A549 (cell line): ENCODE results near the gene NPAS2. TPM values are rescaled to one million over a fixed set of nuclear protein-coding genes. Genes with fewer than 3 reads are reported as not detected.

ENCODE experiments used
- ATAC-seq, 2 experiments: fragments of 200-7000 bp in 1 of 2; fragments of >200 bp in 1 of 2; cut with Nextera tagmentation in 1 of 2; cut with Tn5 transposase in 1 of 2; 3 replicates each; pipeline versions ENCODE4 v1.8.0 to v1.9.1; 2018 to 2020; ENCODE audit warnings: mild to moderate bottlenecking in 1 of 2, moderate library complexity in 1 of 2
- CTCF ChIA-PET: fragments of 300-600 bp; sonication (Branson Sonifier 250); formaldehyde crosslinking; extraction: SDS; loops from one replicate; lab custom pipeline; 2021; ENCODE audit warnings: antibody characterized with exemption, inconsistent platforms; lab: Yijun Ruan, JAX
- POLR2A ChIA-PET: fragments of 350-600 bp; formaldehyde crosslinking; extraction: SDS; loops from one replicate; lab custom pipeline; 2021; ENCODE audit warnings: antibody characterized with exemption, inconsistent platforms; lab: Yijun Ruan, JAX
- DNase-seq, 2 experiments: peaks; one replicate each; pipeline versions ENCODE4 v3.0.0 to v3.0.0-alpha.2; 2011 to 2016; ENCODE audit warnings: low read depth in 1 of 2, low spot score in 1 of 2
- FAIRE-seq: peaks from 2 replicates; lab custom pipeline; 2011; peaks lifted over from hg19 to GRCh38; lab: Jason Lieb, UNC
- H3K27ac ChIP-seq, 2 experiments: fragments of >200 bp; sonication (Bioruptor Twin); formaldehyde crosslinking; 3 replicates each; pipeline ENCODE4 v1.5.1; 2016 to 2017
- H3K4me1 ChIP-seq: fragments of >200 bp; sonication (Bioruptor Twin); formaldehyde crosslinking; 3 replicates; pipeline ENCODE4 v1.6.1; 2016
- H3K4me2 ChIP-seq: fragments of >200 bp; sonication (Bioruptor Twin); formaldehyde crosslinking; 3 replicates; pipeline ENCODE4 v1.6.1; 2016
- H3K4me3 ChIP-seq: fragments of >200 bp; sonication (Bioruptor Twin); formaldehyde crosslinking; 3 replicates; pipeline ENCODE4 v1.5.1; 2016
- H3K9me3 ChIP-seq: fragments of >200 bp; sonication (Bioruptor Twin); formaldehyde crosslinking; 3 replicates; pipeline ENCODE4 v1.6.1; 2016
- CBX2 ChIP-seq: fragments of 200-600 bp; sonication (generic); IDR thresholded peaks from 2 replicates; pipeline ENCODE4 v1.6.1; 2016; ENCODE audit warnings: low read depth, mild to moderate bottlenecking, borderline replicate concordance
- CEBPB ChIP-seq, 2 experiments: fragments of >200 bp in 1 of 2; sonication (Bioruptor Twin) in 1 of 2; formaldehyde crosslinking in 1 of 2; IDR thresholded peaks; 2 replicates each; pipeline ENCODE4 v1.6.1; 2012 to 2016
- CHD2 ChIP-seq: fragments of 150-350 bp; IDR thresholded peaks from 2 replicates; pipeline ENCODE4 v1.6.1; 2014; ENCODE audit warnings: low read length; ENCODE audit not compliant: partially characterized antibody
- CHD4 ChIP-seq: fragments of 200-600 bp; sonication (generic); IDR thresholded peaks from 2 replicates; pipeline ENCODE4 v1.6.1; 2016; ENCODE audit warnings: antibody characterized with exemption, mild to moderate bottlenecking, borderline replicate concordance
- EHF ChIP-seq: fragments of 250-450 bp; sonication (Bioruptor Pico); IDR thresholded peaks from 2 replicates; pipeline ENCODE4 v1.5.0; 2020; ENCODE audit warnings: mild to moderate bottlenecking
- HEYL ChIP-seq: fragments of 250-450 bp; sonication (Bioruptor Pico); IDR thresholded peaks from 2 replicates; pipeline ENCODE4 v1.8.0; 2021; ENCODE audit warnings: mild to moderate bottlenecking, moderate library complexity
- JUN ChIP-seq, 2 experiments: fragments of >200 bp; sonication (Bioruptor Twin); formaldehyde crosslinking; IDR thresholded peaks; 2 replicates in 1 of 2; 3 replicates in 1 of 2; pipeline ENCODE4 v1.6.1; 2016 to 2017
- JUNB ChIP-seq: fragments of >200 bp; sonication (Bioruptor Twin); formaldehyde crosslinking; IDR thresholded peaks from 2 replicates; pipeline ENCODE4 v1.6.1; 2016
- KDM1A ChIP-seq: fragments of 200-600 bp; sonication (generic); IDR thresholded peaks from 2 replicates; pipeline ENCODE4 v1.6.1; 2016; ENCODE audit warnings: low read depth, mild to moderate bottlenecking
- KDM5A ChIP-seq: fragments of 200-600 bp; sonication (generic); IDR thresholded peaks from 2 replicates; pipeline ENCODE4 v1.6.1; 2016; ENCODE audit warnings: antibody characterized with exemption, mild to moderate bottlenecking
- MYC ChIP-seq: IDR thresholded peaks from 2 replicates; pipeline ENCODE4 v1.6.1; 2012; ENCODE audit warnings: mild to moderate bottlenecking, inconsistent platforms, low read length, improper control_type of control experiment, borderline replicate concordance
- NFE2L2 ChIP-seq: fragments of 150-350 bp; conservative IDR thresholded peaks from 2 replicates; pipeline ENCODE4 v1.6.1; 2014; ENCODE audit warnings: low read length
- PHF8 ChIP-seq: fragments of 200-600 bp; sonication (generic); IDR thresholded peaks from 2 replicates; pipeline ENCODE4 v1.6.1; 2016; ENCODE audit warnings: low read depth, mild to moderate bottlenecking, antibody characterized with exemption, moderate library complexity, borderline replicate concordance
- RFX5 ChIP-seq: fragments of 450-650 bp; IDR thresholded peaks from 2 replicates; pipeline ENCODE4 v1.7.1; 2014; ENCODE audit warnings: antibody characterized with exemption, mild to moderate bottlenecking, moderate library complexity
- SMC3 ChIP-seq: fragments of >200 bp; sonication (Bioruptor Twin); formaldehyde crosslinking; IDR thresholded peaks from 3 replicates; pipeline ENCODE4 v1.6.1; 2018; ENCODE audit warnings: inconsistent platforms
- ZC3H11A ChIP-seq: fragments of 450-650 bp; IDR thresholded peaks from 2 replicates; pipeline ENCODE4 v1.6.1; 2014; ENCODE audit warnings: antibody characterized with exemption, mild to moderate bottlenecking
- WGBS: methylation state at CpG from one replicate; pipeline ENCODE4 v1.1.6; 2017; ENCODE audit errors: missing lambda C conversion rate; 5-methylcytosine and 5-hydroxymethylcytosine counted together
- polyA plus RNA-seq, 4 experiments: library from polyadenylated mRNA; depleted of rRNA in 3 of 4; stranded (reverse); fragments of >200 nt; fragmentation: RNase III in 1 of 4; extraction: RNeasy Plus Mini Kit Qiagen cat#74134 plus additional on column Dnase treatment in 1 of 4; gene quantifications; 2 replicates in 3 of 4; 3 replicates in 1 of 4; pipeline ENCODE4 v1.2.3, GENCODE V29; 2011 to 2017
- TF ChIP-seq, protein P1 (sequence below): fragments of >200 bp; sonication (Bioruptor Twin); formaldehyde crosslinking; IDR thresholded peaks from 3 replicates; pipeline ENCODE4 v1.5.1; 2016
- TF ChIP-seq, protein P2 (sequence below): fragments of 250-450 bp; sonication (Bioruptor Pico); IDR thresholded peaks from 2 replicates; pipeline ENCODE4 v1.5.0; 2020; ENCODE audit warnings: low read depth, mild to moderate bottlenecking, moderate library complexity

Gene NPAS2
- polyA plus RNA-seq, 2 of the 4 experiments (the other 2 are of a cell fraction), result 31.4 to 56.1 TPM

DNA sequence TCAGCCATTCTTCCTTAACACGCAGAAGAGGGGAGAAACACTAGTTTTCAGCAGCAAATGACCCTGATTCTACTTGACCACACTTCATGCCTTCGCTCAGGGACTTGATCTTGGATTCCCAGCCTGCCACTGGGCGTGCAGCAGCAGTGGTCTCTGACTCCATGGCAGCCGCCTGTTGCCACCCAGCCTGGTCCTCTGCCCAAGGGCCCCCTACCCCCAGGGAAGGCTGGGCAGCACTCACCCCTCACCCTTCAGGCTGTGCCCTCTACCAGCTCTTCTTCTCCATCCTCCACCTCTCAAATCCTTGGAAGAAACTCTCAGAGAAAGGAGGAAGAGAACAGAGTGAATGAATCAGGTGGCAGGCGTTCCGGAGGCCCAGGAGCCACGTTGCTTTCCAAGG is 150.1 kb downstream of the NPAS2 start:
- Histone ChIP-seq H3K4me2 (no peak overlapping the region), H3K4me3 (no peak overlapping the region), H3K9me3 (no peaks in the 10 kb centered on the region), H3K4me1 (no peaks in the 10 kb centered on the region), H3K27ac (no peak overlapping the region)
- TF ChIP-seq RFX5, result no peak
- TF ChIP-seq KDM5A, result no peak
- POLR2A ChIA-PET, result no interaction called here
- FAIRE-seq (no peak), ATAC-seq (no peak), DNase-seq (no peak)
- CTCF ChIA-PET, result no interaction called here
- 82% methylated on average over 7 of the region's 7 CpGs for WGBS

DNA sequence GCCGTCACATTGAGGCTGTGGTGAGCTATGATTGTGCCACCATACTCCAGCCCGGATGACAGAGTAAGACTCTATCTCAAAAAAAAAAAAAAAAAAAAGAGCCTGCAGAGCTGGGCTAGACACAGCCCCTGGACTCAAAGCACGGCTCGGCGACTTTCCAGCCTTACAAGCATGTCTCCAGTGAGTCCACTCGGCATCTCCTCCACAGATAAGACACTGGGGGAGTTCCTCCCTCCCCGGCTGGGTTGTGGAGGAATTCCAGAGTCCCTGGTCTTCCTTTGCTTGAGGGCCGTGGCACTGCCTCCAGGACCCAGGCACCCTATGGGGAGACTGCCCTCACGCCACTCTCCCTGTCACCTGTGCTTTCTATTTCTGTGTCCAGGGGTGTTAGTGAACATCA is 151.3 kb downstream of the NPAS2 start:
- DNase-seq, result no peak
- 94% methylated on average over 9 of the region's 9 CpGs for WGBS
- FAIRE-seq, result no peak
- no peaks in the 10 kb centered on the region for H3K4me1 ChIP-seq
- H3K4me3 ChIP-seq, result no peak overlapping the region
- ChIA-PET CTCF (interaction anchor here (1.2 kb wide), 1 partner anchor 365 kb away, joined by 6 read pairs; no protein-coding TSS in a partner anchor), POLR2A (interaction anchor here (0.7 kb wide), 1 partner anchor 85 kb away, joined by 4 read pairs; no protein-coding TSS in a partner anchor)
- no peak for ATAC-seq
- H3K9me3 ChIP-seq, result no peaks in the 10 kb centered on the region
- H3K27ac ChIP-seq, result no peak overlapping the region
- H3K4me2 ChIP-seq, result no peak overlapping the region
- no peak for TF ChIP-seq ZC3H11A
- TF ChIP-seq NFE2L2, result no peak
- TF ChIP-seq CHD4, result no peak
- TF ChIP-seq, protein P1, sequence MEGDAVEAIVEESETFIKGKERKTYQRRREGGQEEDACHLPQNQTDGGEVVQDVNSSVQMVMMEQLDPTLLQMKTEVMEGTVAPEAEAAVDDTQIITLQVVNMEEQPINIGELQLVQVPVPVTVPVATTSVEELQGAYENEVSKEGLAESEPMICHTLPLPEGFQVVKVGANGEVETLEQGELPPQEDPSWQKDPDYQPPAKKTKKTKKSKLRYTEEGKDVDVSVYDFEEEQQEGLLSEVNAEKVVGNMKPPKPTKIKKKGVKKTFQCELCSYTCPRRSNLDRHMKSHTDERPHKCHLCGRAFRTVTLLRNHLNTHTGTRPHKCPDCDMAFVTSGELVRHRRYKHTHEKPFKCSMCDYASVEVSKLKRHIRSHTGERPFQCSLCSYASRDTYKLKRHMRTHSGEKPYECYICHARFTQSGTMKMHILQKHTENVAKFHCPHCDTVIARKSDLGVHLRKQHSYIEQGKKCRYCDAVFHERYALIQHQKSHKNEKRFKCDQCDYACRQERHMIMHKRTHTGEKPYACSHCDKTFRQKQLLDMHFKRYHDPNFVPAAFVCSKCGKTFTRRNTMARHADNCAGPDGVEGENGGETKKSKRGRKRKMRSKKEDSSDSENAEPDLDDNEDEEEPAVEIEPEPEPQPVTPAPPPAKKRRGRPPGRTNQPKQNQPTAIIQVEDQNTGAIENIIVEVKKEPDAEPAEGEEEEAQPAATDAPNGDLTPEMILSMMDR, result no peak
- no peak for TF ChIP-seq PHF8

DNA sequence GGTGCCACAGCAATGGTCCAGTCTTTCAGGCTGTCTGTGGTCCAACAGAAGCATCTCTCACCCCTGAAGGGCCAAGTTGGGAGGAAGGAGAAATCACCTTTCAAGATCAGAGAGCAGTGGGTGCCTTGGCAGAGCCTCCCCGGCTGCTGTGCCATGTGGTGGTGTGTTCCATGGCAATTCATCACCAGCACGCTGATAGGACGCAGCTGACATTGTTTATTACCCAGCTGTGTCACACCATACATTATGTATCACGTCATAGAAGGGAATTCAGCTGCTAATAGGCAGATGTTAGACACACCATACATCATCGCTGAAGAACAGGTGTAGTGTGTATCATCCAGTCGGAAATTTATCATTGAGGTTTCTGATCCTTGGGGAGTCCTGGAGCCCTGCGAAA is 152.5 kb downstream of the NPAS2 start:
- Histone ChIP-seq H3K4me1 (no peaks in the 10 kb centered on the region), H3K27ac (no peak overlapping the region), H3K9me3 (no peaks in the 10 kb centered on the region), H3K4me3 (no peak overlapping the region), H3K4me2 (no peak overlapping the region)
- WGBS, result 94% methylated on average over 7 of the region's 7 CpGs
- TF ChIP-seq MYC, result no peak
- TF ChIP-seq CHD2, result no peak
- TF ChIP-seq JUN (IDR thresholded peaks at IDR 0.05), result no peak
- no peak for TF ChIP-seq KDM1A
- TF ChIP-seq JUNB, result no peak
- TF ChIP-seq, protein P2, sequence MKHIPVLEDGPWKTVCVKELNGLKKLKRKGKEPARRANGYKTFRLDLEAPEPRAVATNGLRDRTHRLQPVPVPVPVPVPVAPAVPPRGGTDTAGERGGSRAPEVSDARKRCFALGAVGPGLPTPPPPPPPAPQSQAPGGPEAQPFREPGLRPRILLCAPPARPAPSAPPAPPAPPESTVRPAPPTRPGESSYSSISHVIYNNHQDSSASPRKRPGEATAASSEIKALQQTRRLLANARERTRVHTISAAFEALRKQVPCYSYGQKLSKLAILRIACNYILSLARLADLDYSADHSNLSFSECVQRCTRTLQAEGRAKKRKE (CRISPR knock-in tag), result no peak
- TF ChIP-seq NFE2L2, result no peak
- TF ChIP-seq, protein P1, result no peak
- no peak for TF ChIP-seq CBX2
- no peak for TF ChIP-seq HEYL
- no peak for TF ChIP-seq CEBPB (IDR thresholded peaks at IDR 0.05)
- TF ChIP-seq SMC3, result no peak
- TF ChIP-seq EHF, result no peak
- no peak for DNase-seq
- POLR2A ChIA-PET, result no interaction called here
- no peak for FAIRE-seq
- CTCF ChIA-PET, result interaction anchor here (0.9 to 1.2 kb wide), 4 partner anchors 8 to 366 kb away, joined by 3 to 6 read pairs (median 3); no protein-coding TSS in a partner anchor
- no peak for ATAC-seq
